AG04449 (cell line): ENCODE data around the gene DDO.

Experiments
- CTCF ChIA-PET: fragments of 350-600 bp; formaldehyde crosslinking; extraction: SDS; loops from one replicate; lab custom pipeline; 2021; ENCODE audit warnings: antibody characterized with exemption; lab: Yijun Ruan, JAX
- POLR2A ChIA-PET: fragments of 400-600, 350-600 bp; formaldehyde crosslinking; extraction: SDS; loops from one replicate; lab custom pipeline; 2020; ENCODE audit warnings: antibody characterized with exemption, inconsistent platforms; lab: Yijun Ruan, JAX
- DNase-seq: peaks from one replicate; pipeline ENCODE4 v3.0.0-alpha.2; 2010; ENCODE audit warnings: low read depth, low spot score
- H3K4me3 ChIP-seq: 2 replicates; pipeline ENCODE4 v1.5.1; 2011; ENCODE audit warnings: low read depth, mild to moderate bottlenecking, control low read depth, low read length
- CTCF ChIP-seq: IDR thresholded peaks from one replicate; pipeline ENCODE4 v1.5.1; 2011; ENCODE audit warnings: mild to moderate bottlenecking, moderate library complexity, low read length, control low read depth, inconsistent platforms; ENCODE audit not compliant: insufficient read depth; ENCODE audit errors: missing control alignments

Gene DDO

GRCh38 chr6:110368284-110368683, 47.1 kb downstream of the DDO start:
- TF ChIP-seq CTCF = no peak
- ChIA-PET CTCF (no interaction called here), POLR2A (no interaction called here)
- no peak for DNase-seq
- no peak overlapping the region for H3K4me3 ChIP-seq

- H3K4me3 ChIP-seq = no peak overlapping the region
- no peak for DNase-seq
- TF ChIP-seq CTCF = no peak
- CTCF ChIA-PET = no interaction called here
- POLR2A ChIA-PET = no interaction called here
Observed at GRCh38 chr6:110367825-110368224, 47.5 kb downstream of the DDO start.

GRCh38 chr6:110366975-110367374, 48.4 kb downstream of the DDO start:
- DNase-seq = no peak
- POLR2A ChIA-PET = no interaction called here
- CTCF ChIA-PET = interaction anchor here (3.4 kb wide), 1 partner anchor 23 kb away, joined by 14 read pairs; no protein-coding TSS in a partner anchor
- no peak overlapping the region for H3K4me3 ChIP-seq
- no peak for TF ChIP-seq CTCF

- no peak for DNase-seq
- ChIA-PET CTCF (interaction anchor here (3.4 kb wide), 1 partner anchor 24 kb away, joined by 14 read pairs; no protein-coding TSS in a partner anchor), POLR2A (no interaction called here)
- no peak for TF ChIP-seq CTCF
- no peak overlapping the region for H3K4me3 ChIP-seq
Observed at GRCh38 chr6:110366256-110366655, 49.1 kb downstream of the DDO start.

- ChIA-PET CTCF (interaction anchor here (3.4 kb wide), 1 partner anchor 25 kb away, joined by 14 read pairs; no protein-coding TSS in a partner anchor), POLR2A (no interaction called here)
- TF ChIP-seq CTCF = no peak
- no peak overlapping the region for H3K4me3 ChIP-seq
- DNase-seq = no peak
Observed at GRCh38 chr6:110364364-110365105, 50.8 kb downstream of the DDO start.

- no peak overlapping the region for H3K4me3 ChIP-seq
- DNase-seq = no peak
- POLR2A ChIA-PET = no interaction called here
- CTCF ChIA-PET = interaction anchor here (2.2 kb wide), 1 partner anchor 27 kb away, joined by 8 read pairs; no protein-coding TSS in a partner anchor
- TF ChIP-seq CTCF = no peak
Observed at GRCh38 chr6:110363748-110364147, 51.6 kb downstream of the DDO start.
